HG03060 (cell line): ENCODE measurements around the gene GBX2.

Source experiments
- ATAC-seq: cut with Tn5 transposase; IDR thresholded peaks from one replicate; pipeline ENCODE4 v1.9.1; 2021; ENCODE audit warnings: low read depth, moderate number of reproducible peaks; ENCODE audit not compliant: unreplicated experiment

Gene GBX2

DNA sequence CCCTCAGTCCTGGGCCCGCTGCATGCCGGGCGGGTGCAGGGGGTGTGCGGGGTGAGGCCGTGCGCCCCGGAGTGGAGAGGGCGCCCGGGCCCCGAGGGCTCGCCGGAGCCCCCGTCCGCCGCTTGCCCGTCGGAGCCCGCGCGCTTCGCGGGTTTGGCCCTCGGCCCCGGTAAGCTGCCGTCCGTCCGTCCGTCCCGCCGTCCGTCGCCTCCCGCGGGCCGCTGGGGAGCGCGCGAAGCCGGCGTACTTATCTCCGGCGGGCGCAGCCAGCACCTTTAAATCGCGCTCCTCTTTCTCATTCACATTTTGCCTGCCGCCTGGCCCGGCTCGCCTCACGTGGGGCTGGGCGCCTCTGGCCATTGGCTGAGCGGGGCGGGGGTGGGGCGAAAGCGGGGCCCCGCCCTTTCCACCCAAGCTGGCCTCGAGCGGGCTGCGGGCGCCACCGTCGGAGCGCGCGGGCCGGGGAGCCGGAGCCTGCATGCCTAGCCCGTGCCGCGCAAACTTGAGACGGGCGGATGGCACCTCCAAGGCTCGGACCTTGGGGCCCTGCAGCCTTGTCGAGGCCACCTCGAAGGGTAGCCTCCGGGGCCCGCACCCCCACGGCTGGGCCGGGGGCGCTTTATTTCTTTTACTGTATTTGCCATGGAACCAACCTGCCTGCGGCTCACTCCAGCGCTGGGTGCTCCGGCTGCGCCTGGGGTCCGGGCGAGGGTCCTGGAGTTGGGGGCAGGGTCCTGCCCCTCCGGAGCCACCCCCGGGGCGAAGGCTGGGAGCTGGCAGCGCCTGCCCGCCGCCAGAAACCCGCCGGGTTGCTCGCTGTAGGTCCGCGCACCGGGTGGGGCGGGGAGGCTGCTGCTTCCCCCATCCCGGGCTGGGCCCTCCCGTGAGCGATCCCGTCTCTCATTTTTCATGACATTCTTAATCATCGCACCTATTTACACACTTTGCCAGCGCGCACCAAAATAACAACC is at the start of gene GBX2:
Gene GBX2 (minus strand): TSS at position 277 of the 971 bp plus-strand sequence. CDS start 415 bp downstream, outside the sequence.
- no peak for ATAC-seq

DNA sequence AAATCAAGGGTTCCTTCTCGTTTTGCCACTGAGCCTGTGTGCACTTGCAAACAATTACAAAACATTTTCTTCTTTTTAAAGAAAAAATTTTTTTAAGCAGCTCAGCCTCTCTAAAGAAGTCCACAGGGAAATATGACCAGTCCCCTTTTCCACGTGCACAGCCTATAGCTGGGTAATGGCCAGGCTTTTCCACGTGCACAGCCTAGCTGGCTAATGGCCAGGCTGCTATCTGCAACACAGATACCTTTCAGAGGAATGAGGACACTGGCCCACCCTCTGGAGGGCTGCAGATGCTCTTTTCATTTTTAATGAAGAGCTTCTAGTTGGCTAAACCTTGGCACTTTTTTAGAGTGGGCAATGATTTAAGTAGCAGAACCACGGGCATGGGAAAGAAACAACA is 49.7 kb upstream of the GBX2 start:
- ATAC-seq = no peak

DNA sequence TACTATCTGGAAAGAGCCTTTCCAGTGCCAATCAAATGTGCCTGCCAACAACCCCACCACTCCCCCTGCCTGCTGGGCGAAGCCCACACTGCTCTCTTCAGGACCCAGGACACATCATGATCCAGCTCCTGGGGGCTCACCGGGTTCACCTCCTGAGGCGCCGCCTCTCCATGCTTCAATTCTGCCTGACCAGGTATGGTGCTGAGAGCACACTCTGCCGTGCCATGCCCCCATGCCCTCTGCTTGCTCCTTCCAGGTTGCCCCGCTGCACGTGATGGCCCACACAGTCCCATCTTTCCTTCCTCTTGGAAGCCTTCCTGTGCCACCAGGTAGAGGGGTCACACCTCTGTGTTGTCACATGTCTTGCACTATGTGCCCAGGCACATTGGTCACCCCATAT is 48.5 kb upstream of the GBX2 start:
- ATAC-seq = no peak

DNA sequence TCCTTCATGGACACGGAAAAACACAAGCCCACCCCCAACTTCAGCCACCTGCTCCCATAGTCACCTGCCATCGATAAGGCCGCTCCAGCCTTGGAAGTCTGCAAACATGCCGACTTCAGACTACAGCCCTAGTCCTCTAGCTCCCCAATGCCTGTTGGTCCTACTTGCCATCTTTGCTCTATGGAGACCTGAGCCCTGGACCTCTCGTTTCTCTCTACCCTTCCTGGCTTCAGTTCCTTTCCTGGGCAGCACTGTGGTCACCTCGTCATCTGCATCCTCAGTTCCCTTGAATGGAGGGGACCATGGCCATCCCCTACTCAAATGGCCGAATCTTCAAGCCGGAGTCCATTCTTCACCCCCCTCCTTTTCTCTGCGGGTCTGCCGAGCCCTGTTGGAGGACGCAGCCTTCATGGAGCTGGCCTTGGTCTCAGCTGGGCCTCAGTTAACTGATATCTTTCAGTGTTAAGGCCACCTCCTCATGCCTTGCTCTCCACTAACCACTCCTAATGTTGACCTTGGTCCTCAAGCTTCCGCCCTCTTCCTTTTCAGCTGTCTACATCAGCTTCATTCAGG is 47.7 kb upstream of the GBX2 start:
- no peak for ATAC-seq

DNA sequence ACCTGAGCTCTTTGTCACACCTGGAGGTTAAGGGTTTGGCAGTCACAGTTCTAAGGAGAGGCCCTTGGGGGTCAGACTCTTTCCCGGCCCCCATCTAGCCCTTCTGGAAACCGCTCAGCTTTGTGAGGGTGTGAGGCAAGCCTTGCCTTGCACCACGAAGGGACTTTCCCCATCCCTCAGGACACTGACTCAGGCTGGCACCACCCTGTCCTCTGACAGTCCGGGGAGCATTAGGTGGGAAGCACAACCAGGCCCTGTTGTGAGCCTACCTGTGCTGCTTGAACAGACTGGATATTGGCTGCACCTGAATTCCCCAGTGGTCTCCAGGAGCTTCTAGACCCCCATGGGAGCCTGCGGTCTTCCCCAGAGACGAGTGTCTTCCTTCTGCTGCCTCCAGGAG is 47.0 kb upstream of the GBX2 start:
- no peak for ATAC-seq

DNA sequence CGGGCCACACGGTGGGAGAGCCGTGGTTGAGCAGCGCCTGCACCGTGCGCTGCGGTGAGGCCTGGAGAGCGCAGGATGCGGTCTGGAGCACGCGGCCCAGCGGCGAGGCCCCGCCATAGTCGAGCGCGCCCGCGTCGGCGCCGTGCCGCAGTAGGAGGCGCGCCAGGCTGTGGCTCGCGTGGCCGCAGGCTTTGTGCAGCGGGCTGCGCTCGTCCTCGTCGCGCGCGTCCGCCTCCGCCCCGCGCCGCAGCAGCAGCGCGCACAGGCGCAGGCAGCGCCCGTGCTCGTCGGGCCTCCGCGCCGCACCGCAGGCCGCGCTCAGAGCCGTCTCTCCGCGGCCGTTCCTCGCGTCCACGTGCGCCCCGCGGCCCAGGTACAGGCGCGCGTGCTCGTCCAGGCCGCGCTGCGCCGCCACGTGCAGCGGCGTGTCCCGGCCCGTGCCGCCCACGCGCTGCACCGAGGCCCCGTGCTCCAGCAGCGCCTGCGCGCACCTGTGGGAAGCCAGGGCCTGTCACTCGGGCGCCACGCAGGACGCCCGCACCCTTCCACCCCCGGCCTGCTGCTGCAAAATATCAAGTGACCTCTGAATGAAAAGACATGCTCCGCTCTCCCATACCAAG is 46.3 kb upstream of the GBX2 start:
- ATAC-seq = no peak

DNA sequence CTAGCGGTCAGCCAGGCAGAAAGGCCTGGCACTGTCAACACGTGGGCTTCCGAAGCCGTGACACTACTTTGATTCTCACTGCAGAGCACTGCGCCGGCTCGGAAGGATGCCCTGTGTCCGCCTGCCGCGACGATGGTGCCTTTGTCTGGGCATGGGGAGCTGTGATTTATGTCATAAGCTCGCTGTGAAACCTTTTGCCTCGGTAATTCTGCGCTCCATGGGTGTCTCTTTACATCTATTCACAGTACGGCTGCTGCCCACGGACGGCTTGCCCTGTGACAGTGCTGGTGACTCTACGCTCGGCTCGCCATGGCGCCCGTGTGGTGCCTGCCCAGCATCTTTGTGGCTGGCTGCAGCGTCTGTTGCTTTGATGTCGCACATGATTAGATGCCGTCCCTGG is 43.1 kb upstream of the GBX2 start:
- ATAC-seq = no peak

DNA sequence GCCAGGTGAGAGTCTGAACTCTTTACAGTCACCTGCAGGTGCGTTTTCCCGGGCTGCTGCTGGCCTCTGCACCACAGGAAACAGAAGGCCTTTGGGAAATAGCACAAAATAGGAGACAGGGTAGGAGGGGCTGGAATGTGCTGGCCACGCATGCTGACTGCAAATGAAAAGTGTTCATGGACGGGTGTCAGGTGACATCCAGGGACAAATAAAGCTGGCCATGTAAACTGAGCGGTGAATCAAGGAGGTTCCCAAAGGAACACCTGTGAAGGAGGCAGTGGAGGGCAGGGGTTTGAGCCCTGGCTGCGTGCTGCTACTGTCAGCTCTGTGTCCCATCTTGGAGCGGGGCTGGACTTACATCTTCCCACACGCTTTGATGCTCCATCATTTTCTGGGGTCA is 42.4 kb upstream of the GBX2 start:
- no peak for ATAC-seq

DNA sequence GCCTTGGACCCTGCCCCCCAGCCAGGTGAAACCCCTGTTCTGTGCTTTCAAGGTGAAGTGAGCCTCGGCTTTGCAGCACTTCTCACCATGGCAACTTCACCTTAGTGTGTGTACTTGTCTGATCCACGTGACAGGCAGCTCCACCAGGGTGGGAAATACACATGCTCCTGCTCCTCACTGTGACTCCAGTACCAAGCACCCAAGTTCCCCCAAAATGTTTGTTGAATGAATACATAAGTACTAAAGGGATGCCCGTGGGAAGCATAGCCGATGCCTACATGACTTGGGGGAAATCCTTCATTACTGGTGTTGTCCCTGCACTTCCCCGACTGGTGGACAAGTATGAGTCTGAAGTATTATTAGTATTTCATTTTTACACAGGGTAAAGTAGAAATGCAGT is 41.8 kb upstream of the GBX2 start:
- ATAC-seq = no peak

DNA sequence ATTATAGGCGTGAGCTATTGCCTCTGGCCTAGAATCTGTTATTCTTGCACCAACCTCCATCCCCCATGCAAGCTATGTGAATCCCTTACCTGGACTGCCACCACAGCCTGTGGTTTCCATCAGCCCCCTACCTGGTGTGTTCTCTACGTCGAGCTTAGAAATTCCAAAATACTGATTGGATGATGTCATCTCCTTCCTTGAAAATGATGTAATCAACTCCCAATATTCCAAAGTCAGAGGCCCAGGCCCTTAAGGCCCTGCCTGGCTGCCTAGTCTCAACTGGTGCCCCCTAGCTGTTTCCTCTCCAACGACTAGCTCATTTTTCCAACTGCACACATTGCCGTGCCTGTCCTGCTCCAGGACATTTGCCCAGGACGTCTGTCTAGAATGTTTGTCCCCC is 41.3 kb upstream of the GBX2 start:
- no peak for ATAC-seq

DNA sequence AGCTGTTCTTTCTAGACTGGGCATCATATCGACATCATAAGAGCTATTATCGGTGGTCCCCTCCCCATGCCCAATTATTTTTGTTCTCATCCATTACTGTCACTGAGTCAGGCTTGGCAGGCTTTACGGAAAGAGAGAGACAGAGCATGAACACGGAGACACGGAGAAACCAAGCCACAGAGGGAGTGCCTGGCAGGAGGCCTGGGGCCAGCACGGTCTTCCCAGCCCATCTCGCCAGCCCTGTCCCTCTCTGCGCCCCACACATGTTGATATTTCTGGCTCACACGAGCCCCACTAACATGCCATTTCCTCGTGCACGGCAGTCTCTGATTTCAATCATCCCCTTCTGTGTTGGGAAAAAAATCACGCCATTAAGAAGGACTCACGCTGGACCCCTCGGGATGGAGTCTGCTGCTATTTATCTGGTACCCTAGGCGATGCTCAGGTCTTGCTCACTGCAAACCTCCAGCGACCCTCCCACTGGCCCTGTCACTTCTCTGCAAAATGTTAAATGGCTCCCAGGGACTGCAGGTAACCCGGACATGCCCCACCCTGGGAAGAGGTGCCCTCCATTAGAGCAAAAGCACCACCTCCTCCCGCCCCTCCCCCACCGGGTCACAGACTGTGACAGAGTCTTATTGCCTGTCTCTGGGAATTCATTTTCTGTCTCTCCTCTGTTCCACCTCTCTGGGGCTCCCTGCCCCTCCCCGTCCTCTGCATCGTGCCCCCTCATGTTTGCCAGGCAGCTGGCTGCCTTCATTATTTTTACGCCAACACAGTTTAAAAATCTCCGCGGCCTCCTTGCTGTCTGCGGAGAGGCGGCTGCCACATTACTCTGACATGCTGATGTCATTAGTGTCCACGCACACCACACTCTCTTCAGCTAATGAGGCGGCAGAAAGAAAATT is 40.1 kb upstream of the GBX2 start:
- ATAC-seq = no peak

DNA sequence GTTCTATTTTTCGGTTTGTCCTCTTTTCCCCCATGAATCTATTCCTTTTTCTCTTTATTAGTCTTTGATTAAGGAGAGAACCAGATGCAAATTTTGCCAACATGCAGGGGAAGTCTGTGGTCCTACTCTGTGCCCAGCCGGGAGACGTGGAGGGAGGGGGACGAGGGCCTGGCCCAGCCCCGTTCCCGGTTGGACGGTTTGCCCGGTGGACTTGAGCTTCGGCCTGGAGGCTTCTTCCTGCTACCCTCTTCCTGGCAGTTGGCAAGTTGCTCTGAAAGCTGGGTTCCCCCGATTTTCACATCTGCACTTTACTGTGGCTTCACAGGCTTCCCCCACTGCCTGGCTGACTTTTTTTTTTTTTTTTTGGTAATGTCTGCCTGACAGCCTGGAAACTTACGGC is 39.3 kb upstream of the GBX2 start:
- ATAC-seq = no peak

DNA sequence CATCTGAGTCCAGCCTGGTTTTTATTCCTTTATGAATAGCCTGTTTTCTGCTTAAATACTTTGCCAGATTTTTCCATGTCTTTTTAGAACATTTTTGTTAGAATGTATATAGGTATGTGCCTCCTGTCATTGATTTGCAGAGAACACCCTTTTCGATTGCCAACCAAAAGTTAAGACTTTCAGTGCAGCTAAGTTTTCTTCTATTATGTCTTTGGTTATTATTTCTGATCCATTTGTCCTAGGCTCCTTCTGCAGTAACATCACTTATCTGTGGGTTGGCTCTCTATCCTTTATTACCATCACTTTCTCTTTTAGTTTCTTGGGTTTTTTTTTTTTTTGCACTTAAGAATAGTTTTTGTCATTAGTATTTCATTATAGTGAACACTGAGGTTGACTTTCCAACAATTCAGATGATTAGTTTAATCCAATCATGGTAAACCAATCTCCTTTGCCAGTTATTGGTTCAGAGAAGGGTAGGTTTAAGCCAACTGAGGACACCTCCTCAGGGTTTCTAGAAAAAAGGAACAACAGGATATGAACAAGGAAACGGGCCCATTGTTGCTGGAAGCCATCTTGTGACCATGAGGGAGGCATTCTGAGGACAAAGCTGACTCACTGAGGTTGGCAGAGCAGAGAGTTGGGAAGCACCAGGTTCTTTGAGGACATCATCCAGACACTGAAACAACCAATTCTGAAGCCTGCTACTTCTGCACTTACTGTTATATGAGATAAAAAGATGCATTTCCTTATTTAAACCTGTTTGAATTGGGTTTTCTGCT is 37.9 kb upstream of the GBX2 start:
- ATAC-seq = no peak

DNA sequence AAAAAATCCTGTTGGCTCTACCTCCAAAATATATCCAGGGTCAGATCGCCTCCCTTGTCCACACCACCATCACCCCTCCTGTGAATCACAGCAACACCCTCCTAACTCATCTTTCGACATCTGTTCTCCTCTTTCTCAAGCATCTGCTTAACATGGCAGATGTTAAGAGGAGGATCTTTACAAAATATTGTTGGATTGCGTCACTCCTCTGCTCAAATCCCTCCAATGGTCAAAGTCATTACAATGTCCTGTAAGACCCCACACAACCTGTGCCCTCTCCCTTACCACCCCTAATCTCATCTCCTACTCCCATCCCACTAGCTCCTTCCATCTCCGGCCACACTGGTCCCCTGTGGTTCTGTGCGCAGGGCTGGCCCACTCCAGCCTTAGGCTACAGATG is 36.8 kb upstream of the GBX2 start:
- no peak for ATAC-seq

DNA sequence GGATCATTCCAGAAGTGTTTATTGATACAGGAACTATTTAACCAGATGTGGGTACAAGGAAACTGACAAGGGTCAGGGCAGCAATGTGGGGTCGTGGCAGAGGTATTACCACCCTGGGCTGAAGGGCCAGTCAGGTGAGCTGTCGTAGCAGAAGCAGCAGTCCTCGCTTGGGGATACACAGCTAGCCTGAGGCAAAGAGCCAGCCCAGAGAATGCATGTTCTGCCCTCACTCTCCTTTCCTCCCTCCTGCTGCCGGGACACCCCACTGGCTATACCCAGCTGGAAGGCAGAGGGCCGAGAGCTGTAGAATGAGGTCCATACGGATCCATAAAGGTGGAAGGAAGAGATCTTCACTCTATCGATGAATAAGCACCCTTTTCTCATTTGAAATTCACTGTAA is 32.2 kb upstream of the GBX2 start:
- ATAC-seq = no peak

DNA sequence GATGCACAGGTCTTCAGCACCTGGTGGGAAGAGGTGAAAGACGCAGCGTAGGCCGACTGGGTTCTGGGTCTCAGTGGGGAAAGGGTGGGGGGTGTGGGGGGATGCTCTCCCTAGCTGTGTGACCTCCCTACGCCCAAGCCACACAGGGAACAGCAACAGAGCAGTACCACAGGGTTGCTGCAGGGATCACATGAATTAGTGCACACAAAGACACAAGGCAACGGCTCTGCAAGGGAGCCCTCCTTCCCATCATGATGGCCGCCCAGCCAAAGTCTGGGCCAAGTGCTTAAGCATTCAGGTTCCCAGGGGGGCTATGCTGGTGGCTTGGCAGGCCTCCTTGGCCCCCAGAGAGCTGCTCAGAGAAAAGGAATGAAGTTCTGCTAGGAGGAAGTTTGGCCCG is 28.2 kb upstream of the GBX2 start:
- ATAC-seq = no peak

DNA sequence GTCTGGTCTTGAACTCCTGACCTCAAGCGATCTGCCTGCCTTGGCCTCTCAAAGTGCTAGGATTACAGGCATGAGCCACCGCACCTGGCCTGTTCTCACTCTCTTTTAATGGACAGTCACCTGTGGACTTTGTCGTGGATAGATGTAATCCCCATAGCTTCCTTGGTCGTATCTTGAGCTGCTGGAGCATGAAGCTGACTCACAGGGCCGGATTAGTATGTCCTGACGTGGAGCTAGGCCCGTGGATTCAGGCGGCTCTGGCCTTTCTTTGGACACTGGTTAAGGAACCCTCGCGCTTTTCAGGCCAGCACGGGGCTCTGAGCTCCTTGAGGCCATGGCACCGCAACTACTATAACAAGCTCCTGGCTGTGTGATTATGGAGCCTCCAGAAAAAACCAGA is 27.5 kb upstream of the GBX2 start:
- no peak for ATAC-seq

DNA sequence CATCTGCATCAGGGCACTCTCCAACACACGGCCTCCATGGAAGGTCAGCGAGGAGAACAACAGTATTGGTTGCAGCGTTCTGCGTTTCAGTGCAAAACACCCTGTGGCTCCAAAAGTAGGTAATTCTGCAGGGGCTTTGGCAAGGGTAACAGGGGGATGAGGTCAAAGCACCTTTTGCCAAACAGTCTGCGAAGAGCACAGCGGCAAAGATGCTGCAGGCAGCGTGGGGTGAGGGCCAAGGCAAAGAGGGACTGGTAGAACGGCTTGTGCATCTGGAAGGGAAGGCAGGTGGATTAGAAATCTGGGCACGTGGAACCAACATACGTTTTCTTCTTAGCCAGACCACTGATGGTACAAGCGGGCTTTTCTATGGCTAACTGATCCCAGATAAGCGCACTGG is 26.6 kb upstream of the GBX2 start:
- no peak for ATAC-seq

DNA sequence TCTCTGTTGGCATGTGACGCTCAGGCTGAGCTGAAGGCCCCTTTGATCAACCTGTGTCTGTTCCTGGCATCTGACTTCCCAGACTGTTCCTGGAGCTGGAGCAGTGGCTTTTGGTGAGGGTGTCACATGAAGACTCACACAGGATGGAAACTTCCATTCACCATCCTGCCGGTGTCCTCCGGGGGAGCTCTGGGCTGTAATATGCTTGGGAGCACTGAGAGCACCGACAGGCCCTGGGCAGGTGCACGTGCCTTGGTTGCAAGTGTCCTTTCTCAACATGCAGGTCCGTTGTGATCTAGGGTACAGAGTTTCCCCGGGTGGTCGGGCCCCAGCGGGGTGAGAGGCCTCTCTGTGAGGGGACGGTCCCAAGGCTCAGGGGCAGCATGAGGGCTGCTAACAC is 24.8 kb upstream of the GBX2 start:
- ATAC-seq = no peak

DNA sequence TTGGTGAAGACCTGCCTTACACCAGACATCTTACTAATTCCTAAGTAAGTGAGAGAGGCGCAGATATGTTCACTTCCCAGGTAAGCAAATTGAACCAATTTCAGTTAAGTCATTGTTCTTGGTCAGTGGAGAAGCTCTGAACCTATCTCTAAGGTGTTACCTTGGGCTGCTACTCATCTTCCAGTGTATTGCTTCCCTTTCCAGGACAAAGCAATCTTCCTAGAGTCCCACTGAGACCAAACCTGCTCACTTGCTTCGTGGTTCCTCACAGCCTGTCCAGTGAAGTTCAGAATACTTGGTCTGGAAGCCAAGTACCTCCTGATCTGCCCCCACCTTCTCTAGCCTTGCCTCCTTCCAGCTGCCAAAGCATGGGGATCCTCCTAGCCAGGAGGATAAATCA is 22.5 kb upstream of the GBX2 start:
- ATAC-seq = no peak
